Measurements from ENCODE around the gene SPACA4.

Gene SPACA4

DNA sequence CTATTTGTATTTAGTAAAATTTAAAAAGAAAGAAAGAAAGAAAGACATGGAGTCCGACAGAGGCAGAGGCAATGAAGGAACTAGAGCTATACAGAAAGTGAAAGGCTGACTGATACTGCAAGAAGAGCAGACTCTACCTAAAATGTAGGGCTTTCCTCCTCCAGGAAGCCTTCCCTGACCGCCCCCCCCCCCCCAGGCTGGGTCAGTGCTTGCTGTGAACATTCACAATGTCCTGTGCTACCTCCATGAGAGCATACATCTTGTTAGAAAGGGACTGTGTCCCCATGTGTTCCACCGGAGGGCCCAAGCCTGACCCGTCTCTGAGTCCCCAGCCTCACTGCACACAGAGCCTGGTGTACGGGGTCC, 45.1 kb downstream of the SPACA4 start:
- no peak for DNase-seq (ENCODE audit: low read depth)
- TF ChIP-seq, protein P1, sequence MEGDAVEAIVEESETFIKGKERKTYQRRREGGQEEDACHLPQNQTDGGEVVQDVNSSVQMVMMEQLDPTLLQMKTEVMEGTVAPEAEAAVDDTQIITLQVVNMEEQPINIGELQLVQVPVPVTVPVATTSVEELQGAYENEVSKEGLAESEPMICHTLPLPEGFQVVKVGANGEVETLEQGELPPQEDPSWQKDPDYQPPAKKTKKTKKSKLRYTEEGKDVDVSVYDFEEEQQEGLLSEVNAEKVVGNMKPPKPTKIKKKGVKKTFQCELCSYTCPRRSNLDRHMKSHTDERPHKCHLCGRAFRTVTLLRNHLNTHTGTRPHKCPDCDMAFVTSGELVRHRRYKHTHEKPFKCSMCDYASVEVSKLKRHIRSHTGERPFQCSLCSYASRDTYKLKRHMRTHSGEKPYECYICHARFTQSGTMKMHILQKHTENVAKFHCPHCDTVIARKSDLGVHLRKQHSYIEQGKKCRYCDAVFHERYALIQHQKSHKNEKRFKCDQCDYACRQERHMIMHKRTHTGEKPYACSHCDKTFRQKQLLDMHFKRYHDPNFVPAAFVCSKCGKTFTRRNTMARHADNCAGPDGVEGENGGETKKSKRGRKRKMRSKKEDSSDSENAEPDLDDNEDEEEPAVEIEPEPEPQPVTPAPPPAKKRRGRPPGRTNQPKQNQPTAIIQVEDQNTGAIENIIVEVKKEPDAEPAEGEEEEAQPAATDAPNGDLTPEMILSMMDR (IDR thresholded peaks at IDR 0.05; ENCODE audit: control insufficient read depth, extremely low read depth, insufficient read depth): no peak
- no peak overlapping the region for H3K4me3 ChIP-seq (ENCODE audit: low read depth, low read length)

DNA sequence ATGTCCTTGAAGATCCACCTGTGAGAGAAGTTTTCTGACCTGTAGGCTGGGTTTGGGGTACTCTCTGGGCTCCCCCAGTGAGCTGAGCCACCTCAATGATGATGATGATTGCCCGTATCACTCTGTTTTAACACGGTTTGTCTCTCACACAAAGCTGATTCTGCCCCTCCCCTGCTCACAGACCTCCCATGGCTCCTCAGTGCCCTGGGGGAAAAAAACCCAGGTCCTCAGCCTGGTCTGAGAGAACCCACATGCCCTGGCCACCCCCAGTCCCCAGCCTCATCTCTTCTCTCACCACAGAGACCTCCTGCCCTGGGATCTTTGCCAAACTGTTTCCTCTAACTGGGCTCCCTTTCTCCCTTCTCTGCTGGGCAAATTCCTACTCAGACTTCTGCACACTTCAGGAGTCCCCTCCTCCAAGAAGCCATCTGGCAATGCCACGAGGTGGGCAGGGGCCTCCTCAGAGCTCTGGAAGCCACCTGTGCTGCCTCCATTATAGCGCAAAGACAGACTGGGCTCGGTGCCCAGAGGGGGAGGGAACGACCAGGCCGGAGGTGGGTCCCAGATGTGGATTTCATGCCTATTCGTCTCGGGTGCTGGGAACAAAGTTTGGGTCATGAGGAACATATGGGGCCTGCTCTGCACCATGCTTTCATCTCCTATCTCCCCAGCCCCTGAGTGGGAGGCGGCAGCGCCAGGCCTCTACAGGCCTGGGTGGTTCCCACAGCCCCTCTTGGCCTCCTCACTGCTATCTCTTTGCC, 47.9 kb downstream of the SPACA4 start:
- H3K4me3 ChIP-seq (ENCODE audit: low read depth, low read length): no peak overlapping the region
- DNase-seq (ENCODE audit: low read depth): no peak
- TF ChIP-seq, protein P1 (IDR thresholded peaks at IDR 0.05; ENCODE audit: control insufficient read depth, extremely low read depth, insufficient read depth): no peak

DNA sequence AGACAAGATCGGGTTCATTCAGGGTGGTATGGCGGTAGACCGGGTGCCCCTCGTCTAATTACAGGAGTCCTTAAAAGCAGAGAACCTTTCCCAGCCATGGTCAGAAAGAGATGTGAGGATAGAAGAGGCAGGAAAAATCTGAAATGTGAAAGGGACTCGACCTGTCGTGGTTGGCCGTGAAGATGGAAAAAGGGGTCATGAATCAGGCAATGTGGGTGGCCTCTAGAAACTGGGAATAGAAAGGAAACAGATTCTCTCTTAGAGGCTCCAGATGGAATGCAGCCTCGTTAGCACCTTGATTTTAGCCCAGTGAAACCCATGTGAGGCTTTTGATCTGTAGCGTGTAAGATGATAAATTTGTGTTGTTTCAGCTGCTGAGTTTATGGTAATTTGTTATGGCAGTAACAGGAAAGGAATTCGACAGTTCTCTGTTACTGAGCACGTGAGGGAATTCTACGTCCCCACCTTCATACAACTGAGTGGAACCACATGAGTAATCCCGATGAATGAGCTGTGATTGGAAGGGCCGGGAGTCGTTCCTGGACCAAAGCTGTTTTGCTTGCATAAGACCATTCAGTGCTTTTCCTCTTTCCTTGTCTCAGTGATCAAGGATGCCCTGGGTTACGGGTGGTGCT, 50.4 kb downstream of the SPACA4 start:
- TF ChIP-seq, protein P1 (IDR thresholded peaks at IDR 0.05; ENCODE audit: control insufficient read depth, extremely low read depth, insufficient read depth): no peak
- DNase-seq (ENCODE audit: low read depth): no peak

More for the DNA sequence above, 50.4 kb downstream of the SPACA4 start:
- no peak overlapping the region for H3K4me3 ChIP-seq (ENCODE audit: low read depth, low read length)
